ENCODE data around the gene CCDC87.

- TF ChIP-seq CTCF (IDR thresholded peaks at IDR 0.05) = no peak
- no peak for TF ChIP-seq POLR2A (IDR thresholded peaks at IDR 0.05)
These were observed 7.4 kb upstream of the CCDC87 start for GRCh38 chr11:66600219-66600618.

Measured in Peyer's patch (tissue), 4 donors.